ENCODE results near the gene WDR86. TPM values are rescaled to one million over a fixed set of nuclear protein-coding genes. Genes with fewer than 3 reads are reported as not detected.

Gene WDR86
- total RNA-seq, 1 experiment from 2014 or later: 0.05 TPM

- DNase-seq (ENCODE audit: low read depth): no peak
Observed at GRCh38 chr7:151349507-151349853, 60.4 kb downstream of the WDR86 start.

GRCh38 chr7:151348970-151349369, 60.9 kb downstream of the WDR86 start:
- DNase-seq (ENCODE audit: low read depth): no peak

DNA sequence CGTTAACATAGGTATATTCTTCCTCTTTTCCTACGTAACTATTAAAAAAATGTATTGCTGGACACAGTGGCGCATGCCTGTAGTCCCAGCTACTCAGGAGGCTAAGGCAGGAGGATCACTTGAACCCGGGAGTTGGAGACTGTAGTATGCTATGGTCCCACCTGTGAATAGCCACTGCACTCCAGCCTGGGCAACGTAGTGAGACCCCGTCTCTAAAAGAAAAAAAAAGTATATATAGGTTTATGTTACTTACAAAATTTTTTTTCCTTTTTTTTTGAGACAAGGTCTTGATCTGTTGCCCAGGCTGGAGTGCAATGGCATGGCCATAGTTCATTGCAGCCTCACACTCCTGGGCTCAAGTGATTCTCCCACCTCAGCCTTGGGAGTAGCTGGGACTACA, 62.6 kb downstream of the WDR86 start:
- no peak for DNase-seq (ENCODE audit: low read depth)

- DNase-seq (ENCODE audit: low read depth): peak; percentile 64
Observed at GRCh38 chr7:151346470-151346769, 63.4 kb downstream of the WDR86 start.

DNA sequence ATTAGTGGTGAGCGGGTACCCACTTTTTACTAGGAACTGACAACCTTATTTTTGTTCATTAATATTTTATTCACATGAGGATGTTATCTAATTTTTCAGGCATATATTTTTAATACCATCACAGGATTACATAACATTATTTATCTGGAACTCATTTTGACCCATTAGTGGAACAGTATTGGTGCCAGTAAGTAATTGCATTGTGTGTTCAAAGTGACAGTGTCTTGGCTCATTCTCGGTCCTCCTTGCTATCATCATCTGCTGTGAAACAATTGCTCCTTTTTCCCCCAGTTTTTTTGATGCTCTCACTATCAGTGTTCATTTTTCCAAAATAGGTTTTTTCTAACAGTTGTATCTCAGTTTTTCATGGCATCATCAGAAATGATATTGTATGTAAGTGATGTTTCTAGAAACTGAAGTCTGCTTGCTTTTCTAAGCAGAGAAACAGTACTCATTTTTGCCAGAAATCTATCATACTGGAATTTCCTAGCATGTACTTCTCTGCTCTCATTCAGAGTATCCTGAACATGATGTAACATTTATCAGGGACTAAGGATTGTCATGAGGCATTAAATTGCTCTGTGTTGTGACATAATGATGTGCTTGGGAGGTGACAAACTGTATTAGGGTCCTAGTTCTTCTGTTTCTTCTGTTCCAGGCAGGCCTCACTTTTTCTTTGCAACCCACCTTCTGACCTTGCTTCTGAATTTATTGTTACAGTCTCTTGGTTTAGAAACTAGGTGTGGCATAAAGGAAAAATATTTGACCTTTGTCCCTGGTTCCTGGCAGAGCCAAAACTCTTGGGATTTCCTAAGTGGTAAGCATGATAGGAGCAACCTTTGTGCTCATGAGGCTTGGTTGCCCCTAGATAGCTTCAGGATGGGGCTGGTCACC, 64.0 kb downstream of the WDR86 start:
- DNase-seq (ENCODE audit: low read depth): peak; percentile 7

- no peak for DNase-seq (ENCODE audit: low read depth)
Observed at GRCh38 chr7:151343516-151343915, 66.3 kb downstream of the WDR86 start.

DNA sequence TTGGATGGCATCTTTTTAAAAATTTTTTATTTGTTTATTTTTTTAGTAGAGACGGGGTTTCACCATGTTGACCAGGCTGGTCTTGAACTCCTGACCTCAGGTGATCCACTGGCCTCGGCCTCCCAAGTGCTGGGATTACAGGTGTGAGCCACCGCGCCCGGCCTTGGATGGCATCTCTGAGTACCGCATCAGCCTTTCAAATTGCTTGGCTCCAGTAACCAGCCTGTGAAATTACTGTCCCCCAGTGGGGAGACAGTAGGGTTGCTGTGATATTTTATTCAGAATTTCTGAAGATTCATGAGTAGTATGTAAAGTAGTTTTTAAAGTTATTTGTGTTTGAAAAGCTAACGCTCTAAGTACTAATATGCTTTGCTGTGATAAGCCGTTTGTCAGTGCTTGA, 67.0 kb downstream of the WDR86 start:
- DNase-seq (ENCODE audit: low read depth): peak; percentile 16

DNA sequence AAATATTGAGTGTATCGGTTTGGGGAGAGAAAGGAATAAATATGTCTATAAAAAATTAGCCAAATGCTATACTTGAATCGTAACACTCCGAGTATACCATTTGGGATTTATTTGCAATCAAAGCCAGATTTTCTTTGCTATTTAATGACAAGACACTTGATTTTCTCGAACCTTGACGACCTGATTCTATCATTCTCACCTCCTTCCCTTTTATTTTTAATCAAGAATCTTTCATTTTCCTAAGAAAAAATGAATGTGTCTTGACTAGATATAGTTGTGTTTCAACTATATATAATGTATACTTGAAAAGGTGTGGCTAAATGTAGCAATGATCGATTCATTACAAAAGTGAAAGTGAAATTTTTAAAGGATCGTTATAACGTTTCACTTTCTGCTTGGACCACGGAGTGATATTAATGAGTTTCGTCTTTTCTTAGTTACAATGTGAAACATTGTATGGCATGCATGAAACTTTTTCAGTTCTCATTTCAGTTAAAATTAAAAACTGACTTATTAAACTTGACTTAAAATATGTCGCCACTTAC, 67.7 kb downstream of the WDR86 start:
- peak; percentile 19 for DNase-seq (ENCODE audit: low read depth)

DNA sequence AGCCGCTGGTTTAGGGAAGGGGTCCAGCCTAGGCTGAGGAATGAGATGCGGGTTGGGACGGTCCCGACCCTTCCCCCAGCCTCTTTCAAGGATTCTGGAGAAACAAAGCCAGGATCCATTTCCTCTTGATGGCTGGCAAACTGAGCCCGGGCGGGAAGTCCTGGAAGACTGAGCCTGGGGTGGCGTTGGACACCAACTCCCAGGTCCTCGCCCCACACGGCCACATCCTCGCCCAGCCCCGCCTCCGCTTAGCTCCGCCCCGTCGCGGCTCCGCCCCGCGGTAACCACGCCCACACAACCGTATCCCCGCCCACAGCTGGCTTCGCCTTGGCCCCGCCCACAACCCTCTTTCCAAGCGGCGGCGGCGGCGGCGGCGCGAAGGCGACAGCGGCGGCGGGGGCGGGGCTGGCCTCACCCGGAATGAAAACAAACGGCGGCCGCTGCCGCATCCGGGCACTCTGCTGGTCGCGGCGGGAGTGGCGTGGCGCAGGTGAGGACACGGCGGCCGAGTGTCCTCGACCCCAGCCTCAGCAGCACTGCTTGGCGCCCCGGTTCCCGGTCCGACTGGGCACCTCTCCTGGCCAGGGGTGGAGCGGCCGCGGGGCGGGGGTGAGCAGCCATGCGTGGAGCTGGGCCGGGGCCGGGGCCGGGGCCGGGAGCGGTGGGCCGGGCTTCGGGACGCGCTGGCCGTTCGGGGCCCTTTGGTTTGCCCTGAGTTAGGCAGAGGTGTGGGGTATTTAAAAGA, 68.3 kb downstream of the WDR86 start, which contains the start of gene NUB1:
NUB1 (plus strand) TSS at position 456 of the 745 bp plus-strand sequence. CDS start 3,538 bp downstream, outside the sequence.
- DNase-seq (ENCODE audit: low read depth): peak; percentile 81

DNA sequence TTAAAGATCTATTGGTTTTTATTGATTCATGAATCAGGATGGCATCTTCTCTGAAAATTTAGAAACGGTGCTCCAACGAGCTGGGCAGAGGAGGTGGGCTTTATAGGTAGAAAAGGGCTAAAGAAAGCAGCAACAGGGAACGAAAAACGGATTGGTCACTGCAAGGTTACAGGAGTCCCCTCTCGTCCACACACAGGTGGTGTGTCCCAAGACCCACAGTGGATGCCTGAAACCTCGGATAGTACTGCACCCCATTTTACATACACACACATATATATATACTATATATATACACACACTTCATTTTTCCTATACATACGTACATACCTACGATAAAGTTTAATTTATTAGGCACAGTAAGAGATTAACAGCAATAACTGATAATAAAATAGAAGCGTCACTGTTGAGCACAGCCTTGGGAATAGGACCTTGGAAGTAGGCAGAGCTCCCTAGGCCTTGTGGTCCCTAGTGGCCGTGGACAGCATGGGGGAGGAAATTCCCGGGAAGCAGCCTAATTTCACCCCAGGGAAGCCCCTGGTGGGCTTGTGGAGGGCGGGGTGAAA, 69.0 kb downstream of the WDR86 start:
- no peak for DNase-seq (ENCODE audit: low read depth)

DNA sequence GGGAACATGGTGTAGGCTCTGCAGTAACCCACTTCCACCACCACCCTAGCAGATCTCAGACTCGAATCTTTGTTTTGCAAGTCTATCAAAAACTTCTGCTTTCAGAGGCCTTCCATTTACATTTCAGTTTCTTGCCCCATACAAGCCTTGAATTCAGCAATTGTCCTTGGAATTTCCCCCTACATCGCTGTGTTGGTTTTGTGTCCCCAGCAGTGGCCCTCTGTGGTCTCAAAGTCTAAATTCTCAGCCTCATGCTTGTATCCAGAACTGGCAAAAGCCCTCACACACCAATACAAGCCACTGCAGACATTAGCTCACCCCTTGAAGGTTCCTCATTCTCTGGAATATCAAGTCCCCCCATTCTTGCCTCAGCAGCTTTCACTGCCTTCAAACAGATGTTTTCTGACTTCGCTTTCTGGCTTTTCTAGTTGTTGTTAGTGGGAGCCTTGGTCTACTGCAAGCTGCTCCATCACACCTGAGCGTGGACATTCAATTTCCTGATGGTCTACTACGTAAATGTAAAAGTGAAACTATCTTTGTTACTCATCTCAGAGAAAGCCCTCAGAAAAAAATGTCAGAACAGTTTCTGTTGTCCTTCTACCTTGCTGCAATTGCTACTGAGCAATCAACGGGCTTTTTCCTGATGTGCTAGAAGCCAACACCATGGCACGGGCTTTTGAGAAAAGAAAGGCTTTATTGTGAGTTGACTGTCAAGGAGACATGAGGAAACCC, 70.0 kb downstream of the WDR86 start:
- no peak for DNase-seq (ENCODE audit: low read depth)

- DNase-seq (ENCODE audit: low read depth): no peak
Observed at GRCh38 chr7:151338809-151339208, 71.0 kb downstream of the WDR86 start.

- DNase-seq (ENCODE audit: low read depth): no peak
Observed at GRCh38 chr7:151337346-151337745, 72.5 kb downstream of the WDR86 start.

DNA sequence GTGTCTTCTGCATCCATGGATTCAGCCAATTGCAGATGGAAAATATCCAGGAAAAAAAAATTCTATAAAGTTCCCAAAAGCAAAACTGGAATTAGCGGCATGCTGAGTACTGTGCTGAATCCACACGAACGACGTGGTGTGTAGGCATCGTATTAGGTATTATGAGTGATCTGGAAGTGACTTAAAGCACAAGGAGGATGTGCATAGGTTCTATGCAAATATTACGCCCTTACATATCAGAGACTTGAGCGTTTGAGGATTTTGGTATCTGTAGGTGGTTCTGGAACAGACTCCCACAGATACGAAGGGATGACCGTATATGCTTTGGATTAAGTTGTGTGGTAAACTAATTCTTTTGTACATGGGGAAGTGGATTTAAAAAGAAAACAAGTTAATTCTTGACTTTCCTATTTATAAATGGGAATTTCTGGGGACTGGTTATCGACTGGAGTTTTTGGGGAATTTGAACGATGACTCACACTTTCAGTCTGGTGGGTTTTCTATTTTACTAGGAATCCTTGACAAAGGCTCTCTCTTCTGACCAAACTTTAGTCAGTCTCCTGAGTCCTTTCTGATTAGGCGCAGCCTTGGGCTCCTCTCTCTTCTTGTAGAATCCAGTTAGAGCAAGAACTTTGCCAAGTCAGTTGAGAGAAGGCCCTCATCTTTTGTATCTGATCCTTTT, 73.7 kb downstream of the WDR86 start:
- no peak for DNase-seq (ENCODE audit: low read depth)

- DNase-seq (ENCODE audit: low read depth): no peak
Observed at GRCh38 chr7:151334628-151335027, 75.2 kb downstream of the WDR86 start.

Other genes starting within 250 kb of the WDR86 start
- gene GBX1, start 242.3 kb downstream of the WDR86 start, total RNA-seq (2014; rRNA removed; shearing (Covaris generic)): not detected in 2 replicates
- not detected in 2 replicates for gene ASB10, start 222.8 kb downstream of the WDR86 start, total RNA-seq (2014; rRNA removed; shearing (Covaris generic))
- not detected in 2 replicates for gene H2BK1, start 199.6 kb downstream of the WDR86 start, total RNA-seq (2014; rRNA removed; shearing (Covaris generic))
- 65.0 and 74.0 TPM in 2 replicates for gene ABCF2, start 182.8 kb downstream of the WDR86 start, total RNA-seq (2014; rRNA removed; shearing (Covaris generic))
- gene CHPF2, start 177.6 kb downstream of the WDR86 start, total RNA-seq (2014; rRNA removed; shearing (Covaris generic)): 47.2 and 90.1 TPM in 2 replicates
- gene SMARCD3, start 161.3 kb downstream of the WDR86 start, total RNA-seq (2014; rRNA removed; shearing (Covaris generic)): 3.2 and 4.3 TPM in 2 replicates
- gene NUB1, start 68.2 kb downstream of the WDR86 start, total RNA-seq (2014; rRNA removed; shearing (Covaris generic)): 72.3 and 74.4 TPM in 2 replicates
- gene CRYGN, start 30.1 kb upstream of the WDR86 start, total RNA-seq (2014; rRNA removed; shearing (Covaris generic)): not detected in 2 replicates
- 168 and 238 TPM in 2 replicates for gene RHEB, start 109.9 kb upstream of the WDR86 start, total RNA-seq (2014; rRNA removed; shearing (Covaris generic))

All from M059J (cell line).